HG03439 (cell line): ENCODE measurements around the gene CEP20.
"Not testable (repeated sequence)": the region's sequence is repeated elsewhere in the genome, so short reads cannot be mapped to it uniquely, and the experiment has no call there.

Source experiments
- ATAC-seq: cut with Tn5 transposase; IDR thresholded peaks from one replicate; pipeline ENCODE4 v1.9.1; 2021; ENCODE audit warnings: mild to moderate bottlenecking, moderate library complexity; ENCODE audit not compliant: unreplicated experiment

The CEP20 gene, protein sequence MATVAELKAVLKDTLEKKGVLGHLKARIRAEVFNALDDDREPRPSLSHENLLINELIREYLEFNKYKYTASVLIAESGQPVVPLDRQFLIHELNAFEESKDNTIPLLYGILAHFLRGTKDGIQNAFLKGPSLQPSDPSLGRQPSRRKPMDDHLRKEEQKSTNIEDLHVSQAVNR

DNA sequence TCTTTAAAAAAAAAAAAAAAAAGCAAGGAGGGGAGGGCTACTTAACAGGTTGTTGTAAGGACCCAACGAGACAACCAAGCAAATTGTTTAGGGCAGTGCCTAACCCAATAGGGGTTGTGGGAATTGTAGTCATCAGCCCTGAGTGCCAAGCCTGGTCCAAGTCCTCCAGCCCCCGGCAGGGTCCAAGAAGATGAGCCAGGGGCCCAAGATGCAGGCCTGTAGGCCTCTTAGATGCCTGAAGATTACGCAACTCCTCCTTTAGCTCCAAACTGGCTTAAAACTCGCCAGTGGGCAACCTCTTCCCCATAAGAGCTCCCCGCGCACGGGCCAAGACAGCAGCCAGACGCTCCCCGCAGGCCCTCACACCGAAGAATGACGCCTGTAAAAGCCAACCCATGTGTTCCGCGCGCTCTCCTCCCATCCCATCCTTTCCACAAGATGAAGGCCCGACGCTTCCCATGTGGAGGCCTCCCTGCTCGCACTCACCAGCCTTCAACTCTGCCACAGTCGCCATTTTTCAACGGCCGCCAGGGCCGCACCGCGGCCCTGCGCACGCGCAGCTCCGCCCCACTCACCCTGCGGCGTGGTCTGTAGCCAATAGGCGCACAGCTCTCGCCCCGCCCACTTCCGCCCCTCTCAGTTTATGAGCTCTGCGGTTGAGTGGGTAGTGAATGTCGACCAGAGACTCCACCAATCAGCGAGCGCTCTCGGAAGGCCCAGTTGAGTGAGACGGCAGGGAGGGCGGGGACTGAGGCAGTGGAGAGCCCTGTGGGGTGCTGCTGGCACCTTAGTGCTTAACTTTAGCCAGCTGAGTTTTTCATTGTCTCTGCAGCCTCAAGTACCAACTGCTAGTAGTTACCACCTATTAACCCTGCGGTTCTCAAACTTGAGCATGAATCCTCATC is at the start of gene CEP20:
Gene CEP20 (minus strand): TSS at position 532 of the 905 bp plus-strand sequence. CDS start 18 bp downstream, at position 514.
- ATAC-seq, result peak; percentile 95

- ATAC-seq, result not testable (repeated sequence)
Measured at GRCh38 chr16:15936809-15937208, 48.4 kb upstream of the CEP20 start.

DNA sequence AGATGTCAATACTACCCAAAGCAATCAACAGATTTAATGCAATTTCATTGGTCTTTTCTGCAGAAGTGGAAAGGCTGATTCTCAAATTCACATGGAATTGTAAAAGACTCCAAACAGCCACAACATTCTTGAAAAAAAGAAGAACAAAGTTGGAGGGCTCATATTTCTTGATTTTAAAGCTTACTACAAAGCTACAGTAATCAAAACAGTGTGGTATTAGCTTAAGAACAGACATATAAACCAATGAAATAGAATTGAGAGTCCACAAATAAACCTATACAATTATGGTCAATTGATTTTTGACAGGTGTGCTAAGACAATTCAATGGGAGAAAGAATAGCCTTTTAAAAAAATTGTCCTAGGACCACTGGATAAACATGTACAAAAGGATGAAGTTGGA is 46.6 kb upstream of the CEP20 start:
- ATAC-seq, result no peak

GRCh38 chr16:15933781-15934180 is 45.4 kb upstream of the CEP20 start:
- no peak for ATAC-seq

DNA sequence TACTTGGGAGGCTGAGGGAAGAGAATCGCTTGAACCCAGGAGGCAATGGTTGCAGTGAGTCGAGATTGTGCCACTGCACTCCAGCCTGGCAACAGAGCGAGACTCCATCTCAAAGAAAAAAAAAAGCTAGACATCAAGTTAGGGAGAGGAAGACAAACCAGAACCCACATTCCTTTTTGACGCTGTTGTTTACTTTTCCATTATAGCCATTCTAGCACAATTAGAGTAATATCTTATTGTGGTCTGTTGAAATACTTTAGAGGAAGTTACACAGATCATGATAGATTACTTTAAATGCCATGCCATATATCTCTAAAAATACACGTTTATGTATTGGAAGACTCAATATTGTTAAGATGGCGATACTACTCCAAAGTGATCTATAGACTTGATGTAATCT is 44.5 kb upstream of the CEP20 start:
- ATAC-seq, result no peak

GRCh38 chr16:15928261-15929104 is 40.1 kb upstream of the CEP20 start:
- ATAC-seq, result no peak

- no peak for ATAC-seq
Measured at GRCh38 chr16:15925631-15926030, 37.2 kb upstream of the CEP20 start.

DNA sequence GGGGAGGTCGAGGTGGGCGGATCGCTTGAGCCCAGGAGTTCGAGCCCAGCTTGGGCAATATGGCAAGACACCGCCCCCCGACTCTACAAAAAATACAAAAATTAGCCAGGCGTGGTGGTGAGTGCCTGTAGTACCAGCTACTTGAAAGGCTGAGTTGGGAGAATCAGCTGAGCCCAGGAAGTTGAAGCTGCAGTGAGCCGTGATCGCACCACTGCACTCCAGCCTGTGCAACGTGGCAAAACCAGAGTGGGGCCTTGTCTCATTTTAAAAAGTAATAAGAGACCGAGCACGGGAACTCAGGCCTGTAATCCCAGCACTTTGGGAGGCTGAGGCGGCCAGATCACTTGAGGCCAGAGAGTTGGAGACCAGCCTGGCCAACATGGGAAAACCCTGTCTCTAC is 36.6 kb upstream of the CEP20 start:
- ATAC-seq, result no peak

DNA sequence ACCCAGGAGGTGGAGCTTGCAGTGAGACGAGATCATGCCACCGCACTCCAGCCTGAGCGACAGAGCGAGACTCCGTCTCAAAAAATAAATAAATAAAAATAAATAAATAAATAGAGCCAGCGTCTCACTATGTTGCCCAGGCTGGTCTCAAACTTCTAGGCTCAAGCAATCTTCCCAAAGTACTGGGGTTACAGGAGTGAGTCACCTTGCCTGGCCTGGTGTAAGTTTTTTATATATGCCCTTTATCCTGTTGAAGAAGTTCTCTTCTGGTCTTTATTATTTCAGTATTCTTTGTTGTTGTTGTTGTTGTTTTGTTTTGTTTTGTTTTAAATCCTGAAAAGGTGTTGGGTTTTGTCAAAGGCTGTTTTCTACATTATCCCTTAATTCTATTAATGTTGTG is 30.9 kb upstream of the CEP20 start:
- ATAC-seq, result no peak

GRCh38 chr16:15918314-15918713 is 29.9 kb upstream of the CEP20 start:
- not testable (repeated sequence) for ATAC-seq

GRCh38 chr16:15916323-15916722 is 27.9 kb upstream of the CEP20 start:
- ATAC-seq, result no peak

GRCh38 chr16:15915555-15916081 is 27.2 kb upstream of the CEP20 start:
- ATAC-seq, result no peak

DNA sequence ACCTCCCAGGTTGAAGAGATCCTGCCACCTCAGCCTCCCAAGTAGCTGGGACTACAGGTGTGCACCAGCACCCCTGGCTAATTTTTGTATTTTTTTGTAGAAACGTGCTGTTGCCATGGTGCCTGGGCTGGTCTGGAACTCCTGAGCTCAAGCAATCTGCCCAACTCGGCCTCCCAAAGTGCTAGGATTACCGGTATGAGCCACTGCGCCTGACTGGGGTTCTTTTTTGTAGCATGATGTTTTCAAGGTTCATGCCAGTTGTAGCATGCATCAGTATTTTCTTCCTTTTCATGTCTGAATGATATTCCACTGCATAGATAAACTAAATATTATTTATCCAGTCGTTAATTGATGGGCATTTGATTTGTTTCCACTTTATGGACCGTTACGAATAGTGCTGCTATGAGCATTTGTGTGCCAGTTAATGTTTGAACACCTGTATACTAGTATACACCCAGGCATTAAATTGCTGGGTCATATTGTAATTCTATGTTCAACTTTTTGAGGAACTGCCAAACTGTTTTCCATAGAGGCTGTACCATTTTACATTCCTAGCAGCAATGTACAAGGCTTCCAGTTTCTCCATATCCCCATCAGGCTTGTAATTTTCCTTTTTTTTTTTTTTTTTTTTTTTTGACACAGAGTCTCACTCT is 24.8 kb upstream of the CEP20 start:
- ATAC-seq, result no peak

DNA sequence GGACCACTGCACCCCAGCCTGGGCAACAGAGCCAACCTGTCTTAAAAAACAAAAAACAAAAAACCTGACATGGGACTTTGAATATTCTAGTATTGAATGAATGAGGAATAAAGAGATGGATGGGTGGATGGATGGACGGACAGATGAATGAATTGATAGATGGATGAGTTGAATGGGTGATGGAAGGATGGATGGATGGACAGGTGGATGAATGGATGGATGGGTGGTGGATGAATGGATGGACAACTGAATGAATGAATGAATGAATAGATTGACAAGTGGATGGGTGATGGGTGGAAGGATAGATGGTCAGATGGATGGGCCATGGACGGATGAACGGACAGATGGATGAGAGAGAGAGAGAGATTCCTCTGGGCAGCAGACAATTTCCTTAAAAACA is 22.8 kb upstream of the CEP20 start:
- no peak for ATAC-seq

- peak; percentile 98 for ATAC-seq
Measured at GRCh38 chr16:15907863-15908478, 19.6 kb upstream of the CEP20 start.

GRCh38 chr16:15906439-15906838 is 18.0 kb upstream of the CEP20 start:
- ATAC-seq, result no peak

GRCh38 chr16:15903960-15904359 is 15.6 kb upstream of the CEP20 start:
- ATAC-seq, result no peak

GRCh38 chr16:15900901-15901500 is 12.6 kb upstream of the CEP20 start:
- no peak for ATAC-seq

DNA sequence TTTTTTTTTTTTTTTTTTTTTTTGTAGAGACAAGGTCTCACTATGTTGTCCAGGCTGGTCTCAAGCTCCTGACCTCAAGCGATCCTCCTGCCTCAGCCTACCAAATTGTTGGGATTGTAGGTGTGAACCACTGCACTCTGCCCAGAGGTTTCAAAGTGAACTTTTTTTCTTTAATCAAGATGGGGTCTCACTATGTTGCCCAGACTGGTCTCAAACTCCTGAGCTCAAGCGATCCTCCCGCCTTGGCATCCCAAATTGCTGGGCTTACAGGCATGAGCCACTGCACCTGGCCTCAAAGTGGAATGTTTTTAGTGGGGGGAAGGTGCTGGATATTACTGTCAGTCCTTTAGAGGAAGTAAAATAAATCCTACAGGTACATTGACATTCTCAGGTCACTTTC is 12.0 kb upstream of the CEP20 start:
- ATAC-seq, result no peak
